MG63 (cell line): Measurements from ENCODE around the gene SH2D2A. TPM values are rescaled to one million over a fixed set of nuclear protein-coding genes. Genes with fewer than 3 reads are reported as not detected.

Source experiments
- DNase-seq: peaks from one replicate; pipeline ENCODE4 v3.0.0-alpha.2; 2020
- H3K27me3 ChIP-seq: fragments of 250-450 bp; sonication (Bioruptor Pico); 2 replicates; pipeline ENCODE4 v1.5.1; 2020; ENCODE audit warnings: mild to moderate bottlenecking, moderate library complexity
- H3K36me3 ChIP-seq: fragments of 250-450 bp; sonication (Bioruptor Pico); 2 replicates; pipeline ENCODE4 v1.5.1; 2020; ENCODE audit warnings: mild to moderate bottlenecking, moderate library complexity
- H3K4me3 ChIP-seq: fragments of 250-450 bp; sonication (Bioruptor Pico); 2 replicates; pipeline ENCODE4 v1.5.1; 2020; ENCODE audit warnings: mild to moderate bottlenecking, moderate library complexity
- H3K9me3 ChIP-seq: fragments of 250-450 bp; sonication (Bioruptor Pico); 2 replicates; pipeline ENCODE4 v1.5.1; 2020; ENCODE audit warnings: mild to moderate bottlenecking, moderate library complexity
- total RNA-seq: library from RNA; depleted of rRNA; stranded (reverse); fragments of >200 nt; shearing (Covaris generic); gene quantifications from 2 replicates; pipeline ENCODE4 v1.2.3, GENCODE V29; 2014; ENCODE audit warnings: low replicate concordance

The SH2D2A gene
- total RNA-seq, 1 experiment from 2014 or later, result not detected

DNA sequence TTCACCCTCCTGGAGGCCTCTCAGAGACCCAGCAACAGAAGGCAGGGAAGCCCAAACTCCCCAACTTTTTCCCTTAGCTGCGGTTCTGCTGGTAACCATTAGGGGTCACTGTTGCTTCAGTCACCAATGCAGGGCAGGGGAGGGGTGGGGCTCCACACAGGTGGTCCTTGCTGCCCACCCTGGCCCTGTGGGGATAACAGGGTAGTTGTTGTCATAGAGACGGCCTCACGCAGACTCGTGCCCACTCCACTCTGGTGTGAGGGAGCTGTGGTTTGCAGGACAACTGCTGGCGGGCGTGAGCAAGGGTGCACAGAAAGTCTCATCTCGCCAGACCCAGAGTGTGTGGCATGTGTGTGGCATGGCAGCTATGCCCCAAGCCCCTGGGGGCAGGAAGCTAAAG lies 22.3 kb upstream of the SH2D2A start:
- no peak for DNase-seq
- no peaks in the 10 kb centered on the region for H3K36me3 ChIP-seq
- H3K27me3 ChIP-seq, result no peaks in the 10 kb centered on the region; the same call in 1 of the 2 replicates
- no peaks in the 10 kb centered on the region for H3K9me3 ChIP-seq
- no peak overlapping the region for H3K4me3 ChIP-seq

DNA sequence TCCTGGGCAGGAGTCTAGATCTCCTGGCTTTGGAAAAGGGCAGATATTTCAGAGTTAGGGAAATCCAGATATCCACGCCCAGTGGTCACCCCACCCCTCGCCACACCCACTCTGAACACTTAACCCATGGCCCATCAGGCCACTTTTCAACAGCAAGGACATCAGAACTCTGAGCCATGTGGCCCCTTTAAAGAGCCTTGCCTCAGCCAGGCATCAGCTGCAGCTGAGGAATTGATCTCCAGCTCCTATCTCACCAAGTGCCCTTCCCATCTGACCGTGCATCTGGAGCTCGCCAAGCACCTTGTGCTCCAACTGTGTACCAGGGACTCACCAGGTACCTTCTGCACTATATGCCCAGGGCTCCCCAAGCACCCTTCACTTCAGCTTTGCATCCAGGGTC lies 20.2 kb upstream of the SH2D2A start:
- H3K36me3 ChIP-seq, result no peaks in the 10 kb centered on the region
- no peaks in the 10 kb centered on the region; the same call in 1 of the 2 replicates for H3K27me3 ChIP-seq

DNA sequence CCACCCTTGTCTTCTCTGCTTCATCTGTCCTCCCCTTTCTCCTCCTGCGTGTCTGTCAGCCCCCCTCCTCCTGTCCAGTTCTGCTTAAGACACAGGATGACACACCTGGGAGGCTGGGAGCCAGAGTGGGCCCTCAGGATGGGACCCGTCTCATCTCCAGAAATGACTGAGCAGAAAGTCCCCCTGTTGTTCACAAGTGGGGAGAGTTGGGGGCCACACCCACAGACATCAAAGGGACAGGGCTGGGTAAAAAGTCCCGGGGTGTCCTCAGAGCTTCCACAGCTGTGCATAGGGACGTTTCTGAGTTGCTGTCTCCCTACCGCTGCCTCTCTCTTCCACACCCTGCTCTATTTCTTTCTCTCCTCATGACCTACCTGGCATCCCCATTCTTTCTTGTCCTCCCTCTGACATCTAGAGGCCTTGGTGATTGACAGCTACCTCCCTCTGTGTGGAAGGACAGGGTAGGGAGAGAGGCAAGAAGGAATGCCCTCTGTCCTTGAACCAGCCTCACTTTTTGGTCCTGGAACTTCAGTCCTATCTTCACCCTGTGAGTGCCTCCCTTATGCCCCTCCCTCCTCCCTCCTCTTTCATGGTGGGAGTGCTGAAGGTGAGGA lies 19.5 kb upstream of the SH2D2A start:
- Histone ChIP-seq H3K9me3 (no peaks in the 10 kb centered on the region), H3K36me3 (no peaks in the 10 kb centered on the region), H3K4me3 (no peak overlapping the region), H3K27me3 (no peaks in the 10 kb centered on the region; the same call in 1 of the 2 replicates)
- DNase-seq, result no peak

More for the DNA sequence above, 20.2 kb upstream of the SH2D2A start:
- no peak overlapping the region for H3K4me3 ChIP-seq
- H3K9me3 ChIP-seq, result no peaks in the 10 kb centered on the region
- DNase-seq, result no peak

DNA sequence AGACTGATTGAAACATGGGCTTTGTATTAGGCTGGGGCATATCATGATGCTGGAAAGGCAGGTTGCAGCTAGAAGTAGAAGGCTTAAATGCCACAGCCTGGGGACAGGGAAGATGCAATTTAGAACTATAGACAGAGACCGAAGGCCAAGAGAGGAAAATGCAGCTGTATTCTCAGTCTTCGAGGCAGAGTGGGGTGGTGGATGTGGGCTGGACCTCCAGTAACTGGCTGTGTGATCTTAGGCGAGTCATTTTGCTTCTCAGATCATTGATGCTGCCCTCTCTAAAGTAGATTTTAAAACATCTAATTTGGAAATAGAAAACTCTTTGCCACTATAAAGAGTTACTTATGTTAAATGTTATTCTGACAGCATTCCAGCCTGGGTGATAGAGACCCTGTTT lies 17.7 kb upstream of the SH2D2A start:
- Histone ChIP-seq H3K4me3 (no peak overlapping the region), H3K27me3 (no peaks in the 10 kb centered on the region; the same call in 1 of the 2 replicates), H3K36me3 (no peaks in the 10 kb centered on the region), H3K9me3 (no peaks in the 10 kb centered on the region)
- DNase-seq, result no peak

DNA sequence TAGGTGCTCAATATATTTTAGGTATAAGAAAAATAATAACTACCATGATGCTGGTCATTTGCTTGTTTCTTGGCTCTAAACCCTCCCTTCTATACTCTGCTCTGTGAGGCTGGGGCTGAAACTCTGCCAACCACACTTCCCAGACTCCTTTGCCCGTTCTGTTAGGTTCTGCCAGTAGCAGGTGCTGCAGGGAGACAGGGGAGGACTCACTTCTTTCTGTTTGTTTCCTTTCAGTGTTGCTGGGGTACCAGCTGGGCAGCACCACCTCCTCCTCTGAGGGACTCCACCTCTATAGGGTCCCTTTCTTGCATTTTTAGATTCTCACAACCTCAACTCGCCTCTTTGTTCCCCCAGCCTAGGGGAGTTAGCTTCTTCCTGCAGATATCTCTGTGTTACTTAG lies 17.0 kb upstream of the SH2D2A start:
- H3K27me3 ChIP-seq, result no peaks in the 10 kb centered on the region; the same call in 1 of the 2 replicates
- DNase-seq, result no peak

GRCh38 chr1:156832434-156832833 lies 15.8 kb upstream of the SH2D2A start:
- Histone ChIP-seq H3K36me3 (no peaks in the 10 kb centered on the region), H3K9me3 (no peaks in the 10 kb centered on the region), H3K4me3 (no peak overlapping the region), H3K27me3 (no peaks in the 10 kb centered on the region; the same call in 1 of the 2 replicates)
- DNase-seq, result no peak

More for the DNA sequence above, 17.0 kb upstream of the SH2D2A start:
- H3K4me3 ChIP-seq, result no peak overlapping the region
- no peaks in the 10 kb centered on the region for H3K36me3 ChIP-seq
- no peaks in the 10 kb centered on the region for H3K9me3 ChIP-seq

GRCh38 chr1:156828400-156829124 lies 11.9 kb upstream of the SH2D2A start:
- Histone ChIP-seq H3K36me3 (no peaks in the 10 kb centered on the region), H3K27me3 (no peaks in the 10 kb centered on the region; the same call in 1 of the 2 replicates), H3K4me3 (no peak overlapping the region), H3K9me3 (no peaks in the 10 kb centered on the region)
- DNase-seq, result no peak

GRCh38 chr1:156826630-156827029 lies 10.0 kb upstream of the SH2D2A start:
- Histone ChIP-seq H3K36me3 (no peaks in the 10 kb centered on the region), H3K27me3 (peaks cover 2% of the 10 kb centered on the region; the same call in 1 of the 2 replicates), H3K9me3 (no peaks in the 10 kb centered on the region), H3K4me3 (no peak overlapping the region)
- DNase-seq, result no peak

DNA sequence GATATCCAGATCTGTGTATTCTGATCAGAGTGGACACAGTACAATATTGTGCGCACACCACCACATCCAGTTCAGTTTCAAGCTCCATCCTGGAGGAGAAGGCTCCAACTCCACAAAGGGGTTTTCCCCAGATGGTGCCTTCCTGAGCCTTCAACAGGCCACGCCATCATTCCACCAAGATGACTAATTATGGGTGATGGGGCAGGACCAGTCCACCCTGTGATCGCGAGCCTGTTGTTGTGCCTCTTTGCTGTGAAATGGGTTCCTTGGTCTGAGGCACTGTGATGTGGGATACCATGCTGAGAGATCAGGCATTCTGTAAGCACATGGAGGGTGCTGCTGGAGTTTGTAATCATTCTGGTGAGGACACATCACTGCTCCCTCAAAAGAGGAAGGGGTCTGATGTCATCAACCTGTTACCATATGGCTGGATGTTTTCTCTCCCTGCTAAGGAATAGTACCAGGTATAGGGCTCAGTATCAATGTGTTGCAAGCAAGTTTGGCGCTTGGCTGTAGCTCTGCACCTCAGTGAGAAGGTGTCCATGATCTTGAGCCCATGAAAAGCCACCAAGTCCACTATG lies 6.7 kb upstream of the SH2D2A start:
- Histone ChIP-seq H3K27me3 (peaks cover 4% of the 10 kb centered on the region; the same call in 1 of the 2 replicates), H3K36me3 (no peaks in the 10 kb centered on the region), H3K9me3 (no peaks in the 10 kb centered on the region), H3K4me3 (no peak overlapping the region)
- DNase-seq, result no peak

DNA sequence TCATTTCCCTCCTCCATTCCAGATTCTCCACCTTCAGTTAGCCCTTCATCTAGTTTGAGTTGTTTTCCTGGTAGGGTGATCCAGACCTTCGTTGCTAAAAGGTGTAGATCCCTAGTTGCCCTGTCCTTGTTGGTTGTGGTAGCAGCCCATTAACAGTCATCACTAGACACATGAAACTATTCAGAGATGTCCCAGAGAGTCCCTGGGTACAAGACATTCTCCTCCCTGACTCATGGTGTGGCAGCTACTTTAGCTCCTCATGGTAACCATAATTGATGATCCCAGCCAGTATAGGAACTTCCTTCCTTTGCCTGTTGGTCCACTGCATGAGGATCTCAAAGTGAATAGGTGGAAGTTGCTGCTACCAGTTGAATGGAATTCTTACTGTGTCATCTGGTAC lies 6.0 kb upstream of the SH2D2A start:
- no peak for DNase-seq
- H3K4me3 ChIP-seq, result no peak overlapping the region
- peaks cover 4% of the 10 kb centered on the region; the same call in 1 of the 2 replicates for H3K27me3 ChIP-seq
- H3K9me3 ChIP-seq, result no peaks in the 10 kb centered on the region
- H3K36me3 ChIP-seq, result no peaks in the 10 kb centered on the region

DNA sequence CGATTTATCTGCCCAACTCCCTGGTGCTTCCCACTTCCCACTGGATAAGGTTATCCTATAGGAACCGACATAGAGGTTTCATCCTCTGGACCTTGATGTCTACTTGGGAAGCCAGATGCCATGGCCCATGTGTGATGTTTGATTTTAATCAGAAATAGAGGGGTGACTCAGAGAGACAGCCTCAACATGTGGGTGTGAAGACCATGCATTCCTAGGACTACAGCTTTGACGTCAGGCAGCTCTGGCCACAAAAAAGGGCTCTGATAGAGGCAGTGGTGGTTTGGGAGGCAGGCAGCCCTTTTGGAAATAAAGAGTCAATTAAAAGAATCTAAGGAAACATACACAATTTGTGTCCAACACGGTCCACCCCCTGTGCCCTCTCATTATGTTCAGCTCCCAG lies 5.2 kb upstream of the SH2D2A start:
- H3K36me3 ChIP-seq, result no peaks in the 10 kb centered on the region
- peaks cover 4% of the 10 kb centered on the region; the same call in 1 of the 2 replicates for H3K27me3 ChIP-seq
- H3K4me3 ChIP-seq, result no peak overlapping the region
- no peaks in the 10 kb centered on the region for H3K9me3 ChIP-seq
- no peak for DNase-seq

DNA sequence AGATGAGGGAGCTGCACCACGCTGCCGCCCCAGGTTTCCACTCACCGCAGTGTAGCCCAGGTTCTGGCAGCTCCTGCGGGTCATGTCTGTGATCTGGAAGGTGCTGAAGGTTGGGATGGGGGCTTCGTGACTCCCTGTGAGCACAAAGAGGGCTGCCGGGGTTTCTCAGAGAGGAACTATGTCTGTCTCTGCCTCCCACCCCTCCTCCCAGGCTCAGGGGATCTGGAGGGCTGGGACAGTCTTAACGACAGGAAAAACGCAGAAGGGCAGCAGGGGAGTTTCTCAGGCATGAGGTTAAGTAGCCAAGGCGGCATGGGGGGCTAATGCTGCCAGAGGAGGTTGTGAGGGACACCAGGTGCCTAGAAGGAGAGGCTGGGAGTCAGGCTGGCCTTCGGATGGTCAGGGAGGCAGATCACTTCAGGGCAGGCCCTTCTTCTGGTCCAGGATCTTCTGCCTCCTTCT lies 656 bp downstream of the SH2D2A start:
- Histone ChIP-seq H3K9me3 (no peaks in the 10 kb centered on the region), H3K36me3 (no peaks in the 10 kb centered on the region), H3K27me3 (no peaks in the 10 kb centered on the region), H3K4me3 (no peak overlapping the region)
- DNase-seq, result no peak

- peak; percentile 67 for DNase-seq
- Histone ChIP-seq H3K36me3 (no peaks in the 10 kb centered on the region), H3K4me3 (no peak overlapping the region), H3K9me3 (no peaks in the 10 kb centered on the region), H3K27me3 (no peaks in the 10 kb centered on the region)
Observed at GRCh38 chr1:156815307-156815826, 1.3 kb downstream of the SH2D2A start.

GRCh38 chr1:156814571-156815260 lies 1.9 kb downstream of the SH2D2A start:
- H3K27me3 ChIP-seq, result no peaks in the 10 kb centered on the region
- no peaks in the 10 kb centered on the region for H3K9me3 ChIP-seq
- no peaks in the 10 kb centered on the region for H3K36me3 ChIP-seq
- peak; percentile 45 for DNase-seq
- H3K4me3 ChIP-seq, result no peak overlapping the region

GRCh38 chr1:156813750-156814570 lies 2.7 kb downstream of the SH2D2A start:
- DNase-seq, result no peak

GRCh38 chr1:156813298-156813697 lies 3.4 kb downstream of the SH2D2A start:
- no peak for DNase-seq
- no peaks in the 10 kb centered on the region for H3K9me3 ChIP-seq
- H3K27me3 ChIP-seq, result no peaks in the 10 kb centered on the region
- H3K36me3 ChIP-seq, result no peaks in the 10 kb centered on the region
- H3K4me3 ChIP-seq, result no peak overlapping the region

More at GRCh38 chr1:156813750-156814570, 2.7 kb downstream of the SH2D2A start:
- Histone ChIP-seq H3K9me3 (no peaks in the 10 kb centered on the region), H3K27me3 (no peaks in the 10 kb centered on the region), H3K4me3 (no peak overlapping the region), H3K36me3 (no peaks in the 10 kb centered on the region)
